HG03175 (cell line): ENCODE measurements around the gene HYDIN.
"Not testable (repeated sequence)": the region's sequence is repeated elsewhere in the genome, so short reads cannot be mapped to it uniquely, and the experiment has no call there.

Source experiments
- ATAC-seq: cut with Tn5 transposase; IDR thresholded peaks from one replicate; pipeline ENCODE4 v1.9.1; 2021; ENCODE audit warnings: mild to moderate bottlenecking, moderate library complexity; ENCODE audit not compliant: unreplicated experiment

The HYDIN gene

DNA sequence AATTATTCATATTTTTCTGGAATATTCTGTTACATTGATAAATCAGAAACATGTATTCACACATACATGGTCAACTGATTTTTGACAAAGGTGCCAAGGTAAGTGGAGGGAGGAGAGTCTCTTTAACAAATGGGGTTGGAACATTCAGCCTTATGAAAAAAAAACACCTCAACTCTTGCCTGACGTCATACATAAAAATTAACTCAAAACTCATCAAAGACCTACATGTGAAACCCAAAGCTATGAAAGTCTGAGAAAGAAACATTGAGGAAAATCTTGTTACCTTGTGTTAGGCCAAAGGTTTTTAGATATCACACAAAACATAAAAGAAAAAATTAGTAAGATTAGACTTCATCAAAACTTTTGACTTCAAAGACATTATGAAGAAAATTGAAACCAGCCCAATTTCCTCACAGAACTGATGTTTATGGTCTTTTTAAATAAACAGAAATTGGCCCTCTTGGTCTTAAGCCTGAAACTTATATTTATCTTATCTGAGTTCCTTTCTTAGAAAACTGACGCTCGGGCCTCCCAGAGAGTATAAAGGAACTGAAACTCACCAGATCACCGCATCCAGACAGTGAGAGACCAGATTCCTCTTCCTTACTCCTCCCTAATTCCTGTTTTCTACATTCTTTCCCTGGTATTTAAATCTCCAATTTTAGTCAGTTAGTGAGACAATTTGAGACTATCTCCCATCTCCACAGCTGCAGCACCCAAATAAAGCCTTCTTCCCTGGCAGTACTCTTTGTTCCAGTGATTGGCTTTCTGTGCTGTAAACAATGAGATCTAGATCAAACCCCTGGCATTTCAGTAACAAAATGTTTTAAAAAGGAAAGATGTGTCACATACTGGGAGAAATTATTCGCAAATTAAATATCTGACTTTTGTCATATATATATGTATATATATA lies 4.0 kb downstream of the HYDIN start:
- no peak for ATAC-seq

DNA sequence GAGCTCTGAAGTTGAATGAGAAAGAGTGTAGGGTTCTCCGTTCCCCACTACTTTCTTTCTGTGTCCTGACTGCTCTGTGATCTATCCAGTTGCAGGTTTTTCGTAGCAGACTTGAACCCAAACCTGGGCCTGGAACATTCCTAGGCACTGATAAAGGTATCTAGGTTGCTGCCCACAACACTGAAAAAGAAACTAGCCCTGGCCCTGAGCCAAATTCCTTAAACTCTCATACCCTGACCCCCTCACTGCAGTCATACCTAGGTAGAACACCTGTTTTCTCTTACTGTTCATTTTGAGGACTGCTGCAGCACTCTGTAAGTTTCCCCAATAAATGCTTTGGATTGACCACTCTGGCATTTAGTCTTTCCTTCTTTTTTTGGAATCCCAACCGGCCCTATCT lies 5.4 kb downstream of the HYDIN start:
- no peak for ATAC-seq

DNA sequence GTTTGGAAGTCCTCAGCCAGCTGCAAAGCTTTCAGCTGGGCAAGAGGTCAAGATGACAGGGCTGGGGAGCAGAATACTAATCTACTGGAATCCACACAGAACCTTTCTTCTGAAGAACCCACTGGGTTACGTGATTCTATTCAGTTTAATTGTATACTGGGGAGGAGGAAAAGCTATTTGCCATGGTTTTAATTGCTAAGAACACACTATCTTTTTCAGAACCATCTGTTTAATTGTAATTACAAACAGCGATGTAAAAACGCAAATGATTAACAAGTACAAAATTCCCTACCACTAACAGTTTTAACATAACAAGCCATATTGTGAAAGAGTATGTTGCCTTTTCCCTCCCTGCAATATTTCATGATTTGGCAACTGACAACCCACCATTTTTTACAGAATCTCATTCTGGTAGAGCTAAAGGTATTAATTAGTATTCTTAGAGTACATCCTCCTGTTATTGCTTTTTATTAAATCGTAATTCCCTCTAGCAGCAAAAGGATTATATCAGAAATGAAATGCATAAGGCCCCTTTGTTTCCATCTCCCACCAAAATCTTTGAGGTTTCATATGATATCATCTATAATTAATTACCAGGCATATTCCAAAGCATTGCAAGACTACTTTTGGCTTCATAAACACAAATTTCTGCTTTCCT lies 12.1 kb downstream of the HYDIN start:
- no peak for ATAC-seq

DNA sequence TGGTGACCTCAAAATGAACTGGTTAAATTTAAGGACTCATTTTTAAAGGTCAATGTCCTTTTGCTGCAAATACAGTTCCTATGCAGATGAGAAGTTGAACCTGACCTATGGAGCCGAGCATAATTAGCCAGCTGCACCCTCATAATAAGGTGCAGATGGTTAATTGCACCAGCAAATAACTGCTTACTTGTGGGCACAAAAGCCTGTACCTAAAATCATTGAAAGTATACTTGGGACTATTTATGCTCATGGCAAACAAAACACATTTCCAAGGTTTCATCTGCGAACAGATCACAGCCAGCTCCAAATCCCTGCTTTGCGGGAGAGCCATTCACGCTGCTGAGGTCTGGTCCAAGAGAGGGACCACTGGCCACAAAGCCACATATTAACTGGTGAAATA lies 13.0 kb downstream of the HYDIN start:
- no peak for ATAC-seq

DNA sequence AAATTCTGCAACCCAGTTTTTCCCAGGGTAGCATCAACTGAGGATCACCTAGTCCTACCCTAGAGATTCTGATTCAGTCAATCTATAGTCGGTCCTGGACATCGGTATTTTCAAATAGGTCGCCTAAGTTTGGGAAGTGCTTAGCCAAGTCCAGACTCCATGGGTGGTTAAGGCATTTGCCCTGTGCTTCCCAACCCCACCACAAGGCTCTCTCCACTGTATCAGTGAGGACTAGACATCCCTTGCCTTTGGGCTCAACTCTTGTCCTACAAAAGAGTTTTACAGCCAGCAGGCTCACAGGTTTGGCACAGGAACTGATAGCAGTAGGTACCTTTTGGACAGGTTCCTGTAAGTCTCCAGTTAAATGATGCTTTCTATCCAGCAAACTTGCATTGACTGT lies 13.8 kb downstream of the HYDIN start:
- no peak for ATAC-seq

DNA sequence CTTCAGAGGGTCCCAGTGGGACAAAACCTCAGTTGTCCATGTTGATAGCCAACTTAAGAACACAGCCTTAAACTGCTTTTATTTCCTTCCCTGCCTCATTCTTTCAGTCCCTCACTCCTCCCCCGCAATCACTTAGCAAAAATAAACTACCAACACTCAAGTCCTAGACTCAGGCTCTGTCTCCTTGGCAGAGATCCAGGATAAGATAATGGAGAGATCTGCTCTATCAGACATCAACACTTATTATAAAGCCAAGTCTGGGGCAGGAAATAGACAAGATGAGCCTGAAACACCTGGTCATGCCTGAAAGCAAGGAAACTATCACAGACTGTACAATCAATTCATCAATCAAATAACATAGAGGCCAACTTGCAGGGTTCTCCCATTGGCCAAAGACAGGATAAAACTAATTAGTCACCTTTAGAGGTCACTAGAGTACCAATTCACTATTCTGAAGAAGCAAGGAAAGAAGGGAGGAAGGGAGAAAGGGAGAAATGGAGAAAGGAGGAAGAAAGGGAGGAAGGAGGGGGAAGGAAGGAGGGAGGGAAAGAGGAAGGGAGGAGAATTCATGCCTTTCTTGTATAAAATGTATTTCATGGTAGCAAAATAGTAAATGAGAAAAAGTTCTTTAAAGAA lies 15.7 kb downstream of the HYDIN start:
- no peak for ATAC-seq

DNA sequence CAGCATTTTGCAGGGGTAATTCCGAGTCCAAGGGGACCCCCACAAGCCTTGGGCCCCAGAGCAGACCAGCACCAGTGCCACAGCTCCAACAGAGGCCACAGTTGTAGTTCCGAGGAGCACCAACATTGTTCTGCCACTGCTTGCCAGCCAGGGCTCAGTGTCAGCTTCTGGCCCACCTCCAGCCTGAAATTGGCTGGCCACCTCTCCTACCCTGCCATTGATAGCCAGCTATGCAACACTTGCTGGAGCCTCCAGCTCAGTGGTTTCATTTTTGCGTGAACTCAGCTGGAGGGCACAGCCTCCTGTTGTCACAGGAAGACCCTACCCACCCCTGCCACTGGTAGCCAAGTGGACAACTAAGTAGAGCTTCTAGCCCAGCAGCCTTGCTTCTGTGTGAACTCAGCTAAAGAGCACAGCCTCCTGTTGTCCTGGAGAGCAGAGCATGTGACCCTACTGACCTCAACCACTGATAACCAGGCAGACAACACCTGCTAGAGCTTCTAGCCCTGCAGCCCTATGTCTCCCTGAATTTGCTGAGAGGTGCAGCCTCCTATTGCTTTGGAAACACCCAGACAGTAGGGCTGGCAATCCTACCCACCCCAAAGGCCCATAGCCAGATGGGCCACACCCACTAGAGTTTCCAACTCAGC lies 24.9 kb downstream of the HYDIN start:
- ATAC-seq: no peak

DNA sequence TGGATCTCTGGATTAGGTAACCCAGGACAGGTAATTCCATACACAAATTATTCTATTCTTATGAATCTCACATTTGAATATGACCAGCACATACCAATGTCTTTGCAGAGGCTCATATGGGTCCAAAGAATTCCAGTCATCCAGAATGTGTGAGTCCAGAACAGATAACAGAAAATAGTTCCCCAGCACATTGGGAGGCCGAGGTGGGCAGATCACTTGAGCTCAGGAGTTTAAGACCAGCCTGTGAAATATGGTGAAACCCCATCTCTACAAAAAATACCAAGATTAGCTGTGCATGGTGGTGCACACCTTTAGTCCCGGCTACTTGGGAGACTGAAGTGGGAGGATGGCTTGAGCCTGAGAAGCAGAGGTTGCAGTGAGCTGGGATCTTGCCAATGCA lies 26.9 kb downstream of the HYDIN start:
- no peak for ATAC-seq

DNA sequence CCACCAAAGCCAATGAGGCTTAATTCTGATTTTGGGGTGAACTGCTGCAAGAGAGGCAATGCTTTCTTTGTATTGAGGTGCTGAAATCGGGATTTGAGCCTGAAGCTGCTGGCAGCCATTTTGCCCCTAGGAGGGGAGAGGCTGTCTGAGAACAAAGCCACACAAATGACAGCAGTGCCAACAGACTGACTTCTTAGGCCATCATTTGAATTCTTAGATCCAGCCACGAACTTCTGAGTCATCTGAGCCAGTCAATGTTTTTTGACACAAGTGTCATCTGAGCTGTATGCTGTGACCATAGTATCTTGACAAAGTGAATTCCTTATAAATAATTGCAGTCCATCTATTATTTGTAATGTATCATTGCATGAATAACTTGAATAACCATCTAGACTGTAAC lies 29.0 kb downstream of the HYDIN start:
- ATAC-seq: no peak

DNA sequence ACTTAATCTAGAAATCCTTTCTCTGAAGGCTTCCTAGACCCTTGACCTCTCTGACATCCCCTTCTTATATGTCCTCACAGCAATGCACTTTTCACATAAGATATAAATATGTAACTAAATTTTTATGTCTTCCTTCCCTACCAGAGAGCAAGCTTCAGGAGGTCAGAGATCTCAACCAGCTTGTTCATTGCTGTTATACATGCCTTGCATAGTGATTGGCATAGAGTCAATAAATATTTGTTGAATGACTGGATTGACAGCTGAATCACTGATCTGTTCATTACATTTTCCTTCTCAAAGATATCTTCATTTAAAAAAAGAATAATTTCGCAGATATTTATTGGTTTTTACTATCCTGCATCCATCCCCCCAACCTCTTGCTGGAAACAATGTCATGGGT lies 29.5 kb downstream of the HYDIN start:
- ATAC-seq: no peak

DNA sequence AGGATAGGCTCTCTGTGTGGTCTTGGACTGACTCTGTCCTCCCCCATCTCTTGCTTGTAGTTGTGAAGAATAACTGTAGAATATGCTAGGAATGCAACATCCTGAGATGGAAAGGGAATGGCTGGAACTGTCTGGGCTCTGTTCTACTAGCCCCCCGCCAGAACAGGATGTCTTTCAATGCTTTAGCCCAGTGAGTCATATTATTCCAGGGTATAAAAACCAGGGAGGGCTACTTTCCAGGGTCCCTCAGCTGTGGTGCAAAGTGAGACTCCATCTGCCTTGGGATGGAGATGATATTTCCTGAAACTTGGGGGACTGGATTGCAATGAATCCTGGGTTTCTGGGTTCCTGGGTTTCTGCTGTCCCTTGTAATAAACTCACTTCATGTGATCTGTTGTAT lies 32.1 kb downstream of the HYDIN start:
- no peak for ATAC-seq

DNA sequence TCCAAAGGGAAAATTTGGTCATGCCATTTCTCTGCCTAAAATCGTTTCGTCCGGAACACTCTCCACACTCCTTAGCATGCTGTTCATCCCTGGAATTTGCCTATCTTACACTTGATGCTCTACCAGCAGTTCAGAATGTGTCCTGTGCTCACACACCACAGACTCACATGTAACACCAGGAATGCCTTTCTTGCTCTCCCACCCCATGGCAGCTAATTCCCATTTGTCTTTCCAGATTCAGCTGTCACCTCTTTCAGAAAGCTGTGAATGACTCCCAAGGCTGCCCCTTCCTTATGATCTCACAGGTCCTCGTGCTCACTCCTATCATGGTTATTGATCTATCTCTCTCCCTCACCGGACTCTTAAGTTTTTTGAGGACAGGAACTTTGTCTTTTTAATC lies 38.1 kb downstream of the HYDIN start:
- ATAC-seq: no peak

DNA sequence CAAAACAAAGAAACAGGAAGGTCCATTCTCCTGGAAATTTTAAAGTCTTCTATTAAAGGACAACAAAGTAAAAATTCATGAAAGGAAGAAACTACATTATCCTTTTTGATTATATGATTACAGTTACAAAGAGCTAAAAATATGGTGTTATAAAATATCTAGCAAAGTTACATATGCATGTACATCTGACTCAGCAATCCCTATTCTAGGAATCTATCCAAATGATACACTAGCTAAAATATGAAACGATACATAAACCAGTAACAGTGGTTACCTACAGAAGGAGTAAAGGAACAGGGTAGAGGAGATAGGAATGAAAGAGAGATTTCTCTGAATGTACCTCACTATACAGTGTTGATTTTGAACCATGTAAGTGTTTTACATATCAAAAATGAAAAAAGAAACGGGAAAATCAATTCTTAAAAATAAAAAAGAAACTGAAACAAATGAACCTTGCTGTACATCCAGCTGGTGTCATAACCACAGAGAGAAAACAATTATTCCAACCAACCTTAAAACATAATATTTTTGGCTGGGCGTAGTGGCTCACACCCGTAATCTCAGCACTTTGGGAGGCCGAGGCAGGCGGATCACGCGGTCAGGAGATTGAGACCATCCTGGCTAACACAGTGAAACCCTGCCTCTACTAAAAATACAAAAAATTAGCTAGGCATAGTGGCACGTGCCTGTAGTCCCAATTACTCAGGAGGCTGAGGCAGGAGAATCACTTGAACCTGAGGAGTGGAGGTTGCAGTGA lies 41.4 kb downstream of the HYDIN start:
- no peak for ATAC-seq

DNA sequence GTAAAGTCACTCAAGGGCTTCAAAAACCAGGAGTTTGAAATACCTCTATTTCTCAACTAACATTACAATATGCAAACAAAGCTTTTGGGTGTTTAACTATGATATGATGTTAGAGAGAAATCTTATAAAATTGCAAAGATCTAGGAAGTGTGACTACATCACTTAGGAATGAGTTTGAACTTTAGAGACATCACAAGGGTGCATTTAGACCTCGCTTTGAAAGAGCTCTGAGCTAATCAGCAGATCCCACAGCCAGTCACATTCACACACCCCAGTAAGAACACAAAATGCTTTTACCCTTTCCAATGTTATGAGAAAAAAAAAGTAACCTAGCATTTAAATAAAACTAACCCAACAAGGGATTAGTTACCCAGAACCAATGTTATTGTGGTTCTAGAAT lies 45.2 kb downstream of the HYDIN start:
- no peak for ATAC-seq

DNA sequence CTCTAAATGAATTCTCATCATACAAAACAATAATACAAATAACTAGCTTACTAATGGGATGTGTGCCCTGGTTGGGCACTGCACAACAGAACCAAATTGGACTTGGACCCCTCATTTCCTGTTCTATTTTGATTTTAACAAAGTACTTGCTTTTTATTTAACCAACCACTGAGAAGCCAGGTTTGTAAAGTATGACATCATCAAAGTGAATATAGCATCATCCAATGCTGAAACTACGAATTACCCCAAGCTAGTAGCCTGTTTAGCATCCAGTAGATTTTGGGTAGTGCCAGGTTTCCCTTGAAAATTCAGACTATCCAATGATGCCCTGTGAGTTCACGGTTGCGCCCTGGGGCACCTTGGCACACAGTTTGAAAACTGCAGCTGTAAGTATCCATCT lies 51.0 kb downstream of the HYDIN start:
- ATAC-seq: no peak

DNA sequence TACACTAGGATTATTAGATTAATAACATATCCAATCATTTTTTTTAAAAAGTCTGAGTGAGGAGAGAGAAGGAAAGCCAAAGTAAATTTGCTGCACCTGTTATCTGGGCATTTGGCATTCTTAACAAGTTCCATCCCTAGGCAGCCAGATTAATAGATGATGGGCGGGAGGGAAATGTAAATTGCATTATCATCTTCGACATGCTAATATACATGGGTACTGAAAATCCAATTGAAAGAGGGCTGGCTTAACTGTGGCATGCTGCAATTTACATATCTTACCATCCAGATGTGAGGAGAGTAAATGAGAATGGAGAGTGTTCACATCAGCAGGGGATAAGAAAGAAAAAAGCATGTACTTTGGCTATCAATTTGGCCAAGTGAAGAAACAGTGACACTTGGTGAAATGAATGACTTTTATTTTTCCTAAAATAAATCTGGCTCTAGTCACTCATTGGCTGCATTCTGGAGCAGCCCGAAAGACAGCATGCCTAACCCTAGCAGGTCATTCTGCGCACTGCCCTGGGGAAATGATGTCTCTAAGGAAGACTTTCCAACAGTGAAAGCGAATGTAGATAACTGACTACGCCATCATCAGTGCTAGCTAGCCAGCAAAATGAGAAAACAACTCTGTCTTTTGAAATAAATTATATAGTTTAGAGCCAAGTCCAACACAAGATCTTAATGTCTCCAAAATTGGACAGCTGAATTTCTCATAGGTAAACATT lies 57.9 kb downstream of the HYDIN start:
- ATAC-seq: no peak

DNA sequence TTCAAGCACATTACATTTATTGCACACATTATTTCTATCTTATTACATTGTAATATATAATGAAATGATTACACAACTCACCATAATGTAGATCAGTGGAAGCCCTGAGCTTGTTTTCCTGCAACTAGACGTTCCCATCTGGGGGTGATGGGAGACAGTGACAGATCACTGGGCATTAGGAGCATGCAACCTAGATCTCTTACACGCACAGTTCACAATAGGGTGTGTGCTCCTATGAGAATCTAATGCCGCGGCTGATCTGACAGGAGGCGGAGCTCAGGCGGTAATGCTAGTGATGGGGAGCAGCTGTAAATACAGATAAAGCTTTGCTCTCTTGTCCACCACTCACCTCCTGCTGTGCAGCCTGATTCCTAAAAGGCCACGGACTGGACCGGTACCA lies 69.5 kb downstream of the HYDIN start:
- ATAC-seq: not testable (repeated sequence)

DNA sequence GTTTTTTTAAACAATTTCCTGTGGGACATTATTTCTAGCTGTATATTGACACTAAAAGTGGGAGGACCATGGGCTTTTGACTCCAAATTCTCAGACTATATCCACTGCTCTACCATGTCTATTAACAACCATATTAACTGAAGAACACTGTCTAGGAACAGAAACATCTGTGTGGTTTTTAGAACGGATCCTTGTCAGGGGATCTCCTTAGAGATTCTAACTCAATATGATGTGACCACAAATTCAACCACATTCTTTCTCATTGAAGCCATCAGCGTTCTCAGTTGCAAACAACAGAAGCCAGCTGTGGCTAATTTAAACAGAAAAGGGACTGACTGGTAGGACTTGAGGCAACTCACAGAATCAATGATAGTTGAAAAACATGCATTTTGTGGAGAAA lies 73.2 kb downstream of the HYDIN start:
- not testable (repeated sequence) for ATAC-seq

DNA sequence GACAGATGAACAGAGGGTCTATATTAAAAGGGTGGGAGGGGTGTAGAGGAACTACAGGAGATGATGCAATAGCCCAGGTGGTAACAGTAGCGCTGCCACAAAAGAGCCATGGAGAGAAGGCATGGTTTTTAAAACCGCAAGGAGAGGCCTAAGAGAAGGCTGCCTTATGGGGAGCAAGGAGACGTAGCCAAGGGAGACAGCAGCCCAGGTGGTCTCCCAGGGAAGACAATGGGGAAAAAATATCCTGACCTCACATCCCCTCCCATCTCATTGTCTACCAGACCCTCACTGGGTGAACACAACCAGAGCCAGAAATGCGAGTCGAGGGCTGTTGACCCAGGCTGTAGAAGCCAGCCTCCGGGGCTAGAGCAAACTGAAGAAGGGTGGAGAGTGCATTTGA lies 77.2 kb downstream of the HYDIN start:
- ATAC-seq: not testable (repeated sequence)

DNA sequence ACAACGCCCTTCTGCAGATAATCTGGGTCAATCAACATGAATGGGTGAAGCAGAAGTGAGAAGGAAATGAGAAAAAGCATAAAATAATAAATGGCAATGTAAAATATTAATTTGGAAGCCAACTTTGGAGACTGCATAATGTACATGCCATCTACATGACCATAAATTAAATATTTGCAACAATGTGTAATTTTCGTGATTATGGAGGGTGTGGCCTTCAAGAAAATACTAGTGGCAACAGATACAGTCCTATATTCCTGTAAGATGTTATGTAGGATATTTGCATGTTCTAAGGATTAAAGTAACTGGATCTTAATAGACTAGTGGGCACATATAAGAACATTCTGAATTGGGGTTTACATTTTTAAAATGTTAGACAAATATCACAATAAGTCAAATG lies 78.9 kb downstream of the HYDIN start:
- not testable (repeated sequence) for ATAC-seq
